ENCODE measurements around the gene DNAJB13.

Gene DNAJB13

GRCh38 chr11:73949246-73949645 is 1.6 kb upstream of the DNAJB13 start:
- no peak for FAIRE-seq

GRCh38 chr11:73949912-73950311 is 914 bp upstream of the DNAJB13 start:
- DNase-seq (ENCODE audit: extremely low spot score, insufficient read length, low read depth) (no peak), FAIRE-seq (no peak)

More at GRCh38 chr11:73949246-73949645, 1.6 kb upstream of the DNAJB13 start:
- no peak for DNase-seq (ENCODE audit: extremely low spot score, insufficient read length, low read depth)

GRCh38 chr11:73951797-73952196 is 971 bp downstream of the DNAJB13 start:
- no peak for FAIRE-seq
- DNase-seq (ENCODE audit: extremely low spot score, insufficient read length, low read depth): no peak

GRCh38 chr11:73956876-73957653 is 6.2 kb downstream of the DNAJB13 start:
- FAIRE-seq: no peak
- DNase-seq (ENCODE audit: extremely low spot score, insufficient read length, low read depth): no peak

GRCh38 chr11:73957654-73958361 is 7.0 kb downstream of the DNAJB13 start:
- DNase-seq (ENCODE audit: extremely low spot score, insufficient read length, low read depth): no peak
- no peak for FAIRE-seq

GRCh38 chr11:73958521-73959141 is 7.8 kb downstream of the DNAJB13 start:
- DNase-seq (ENCODE audit: extremely low spot score, insufficient read length, low read depth): no peak
- no peak for FAIRE-seq

- FAIRE-seq (no peak), DNase-seq (ENCODE audit: extremely low spot score, insufficient read length, low read depth) (no peak)
Measured at GRCh38 chr11:73961321-73961720, 10.5 kb downstream of the DNAJB13 start.

GRCh38 chr11:73962101-73962705 is 11.4 kb downstream of the DNAJB13 start:
- no peak for DNase-seq (ENCODE audit: extremely low spot score, insufficient read length, low read depth)
- no peak for FAIRE-seq

- no peak for DNase-seq (ENCODE audit: extremely low spot score, insufficient read length, low read depth)
- no peak for FAIRE-seq
Measured at GRCh38 chr11:73963861-73964260, 13.0 kb downstream of the DNAJB13 start.

- FAIRE-seq (no peak), DNase-seq (ENCODE audit: extremely low spot score, insufficient read length, low read depth) (no peak)
Measured at GRCh38 chr11:73965076-73965763, 14.4 kb downstream of the DNAJB13 start.

GRCh38 chr11:73965764-73966121 is 14.9 kb downstream of the DNAJB13 start:
- no peak for FAIRE-seq
- no peak for DNase-seq (ENCODE audit: extremely low spot score, insufficient read length, low read depth)

- FAIRE-seq (no peak), DNase-seq (ENCODE audit: extremely low spot score, insufficient read length, low read depth) (no peak)
Measured at GRCh38 chr11:73968356-73968966, 17.6 kb downstream of the DNAJB13 start.

- DNase-seq (ENCODE audit: extremely low spot score, insufficient read length, low read depth) (no peak), FAIRE-seq (no peak)
Measured at GRCh38 chr11:73969091-73969490, 18.3 kb downstream of the DNAJB13 start.

- no peak for FAIRE-seq
- DNase-seq (ENCODE audit: extremely low spot score, insufficient read length, low read depth): no peak
Measured at GRCh38 chr11:73969991-73970800, 19.4 kb downstream of the DNAJB13 start.

GRCh38 chr11:73971175-73971719 is 20.4 kb downstream of the DNAJB13 start:
- DNase-seq (ENCODE audit: extremely low spot score, insufficient read length, low read depth) (no peak), FAIRE-seq (no peak)

- FAIRE-seq (no peak), DNase-seq (ENCODE audit: extremely low spot score, insufficient read length, low read depth) (no peak)
Measured at GRCh38 chr11:73972187-73972586, 21.4 kb downstream of the DNAJB13 start.

GRCh38 chr11:73972620-73973449 is 22.0 kb downstream of the DNAJB13 start:
- DNase-seq (ENCODE audit: extremely low spot score, insufficient read length, low read depth): no peak
- no peak for FAIRE-seq

Data from GM18507 (cell line).